ENCODE data around the gene ARHGDIB. TPM values are rescaled to one million over a fixed set of nuclear protein-coding genes. Genes with fewer than 3 reads are reported as not detected.

ARHGDIB gene
- total RNA-seq, 1 experiment from 2014 or later: 1.6 TPM

- no peak overlapping the region for H3K4me3 Mint-ChIP-seq
- H3K36me3 Mint-ChIP-seq: no peaks in the 10 kb centered on the region
- no peaks in the 10 kb centered on the region for H3K4me1 Mint-ChIP-seq
- ChIA-PET CTCF (no interaction called here), POLR2A (no interaction called here)
- H3K27ac Mint-ChIP-seq: no peak overlapping the region
- TF ChIP-seq CREM (CRISPR knock-in tag; IDR thresholded peaks at IDR 0.05) (no peak), ZNF532 (CRISPR knock-in tag; IDR thresholded peaks at IDR 0.05; ENCODE audit: borderline replicate concordance) (no peak), GRHL2 (CRISPR knock-in tag; IDR thresholded peaks at IDR 0.05; ENCODE audit: insufficient replicate concordance, severe bottlenecking) (no peak), NR2C2 (CRISPR knock-in tag; IDR thresholded peaks at IDR 0.05) (no peak), ELF4 (CRISPR knock-in tag; IDR thresholded peaks at IDR 0.05; ENCODE audit: low read depth) (no peak)
- TF ChIP-seq, protein P1, sequence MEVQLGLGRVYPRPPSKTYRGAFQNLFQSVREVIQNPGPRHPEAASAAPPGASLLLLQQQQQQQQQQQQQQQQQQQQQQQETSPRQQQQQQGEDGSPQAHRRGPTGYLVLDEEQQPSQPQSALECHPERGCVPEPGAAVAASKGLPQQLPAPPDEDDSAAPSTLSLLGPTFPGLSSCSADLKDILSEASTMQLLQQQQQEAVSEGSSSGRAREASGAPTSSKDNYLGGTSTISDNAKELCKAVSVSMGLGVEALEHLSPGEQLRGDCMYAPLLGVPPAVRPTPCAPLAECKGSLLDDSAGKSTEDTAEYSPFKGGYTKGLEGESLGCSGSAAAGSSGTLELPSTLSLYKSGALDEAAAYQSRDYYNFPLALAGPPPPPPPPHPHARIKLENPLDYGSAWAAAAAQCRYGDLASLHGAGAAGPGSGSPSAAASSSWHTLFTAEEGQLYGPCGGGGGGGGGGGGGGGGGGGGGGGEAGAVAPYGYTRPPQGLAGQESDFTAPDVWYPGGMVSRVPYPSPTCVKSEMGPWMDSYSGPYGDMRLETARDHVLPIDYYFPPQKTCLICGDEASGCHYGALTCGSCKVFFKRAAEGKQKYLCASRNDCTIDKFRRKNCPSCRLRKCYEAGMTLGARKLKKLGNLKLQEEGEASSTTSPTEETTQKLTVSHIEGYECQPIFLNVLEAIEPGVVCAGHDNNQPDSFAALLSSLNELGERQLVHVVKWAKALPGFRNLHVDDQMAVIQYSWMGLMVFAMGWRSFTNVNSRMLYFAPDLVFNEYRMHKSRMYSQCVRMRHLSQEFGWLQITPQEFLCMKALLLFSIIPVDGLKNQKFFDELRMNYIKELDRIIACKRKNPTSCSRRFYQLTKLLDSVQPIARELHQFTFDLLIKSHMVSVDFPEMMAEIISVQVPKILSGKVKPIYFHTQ (CRISPR knock-in tag; IDR thresholded peaks at IDR 0.05): no peak
- DNase-seq (ENCODE audit: low spot score) (no peak), ATAC-seq (no peak)
- H3K27me3 Mint-ChIP-seq (ENCODE audit: low read depth): no peaks in the 10 kb centered on the region
- no peaks in the 10 kb centered on the region for H3K9me3 Mint-ChIP-seq
Observed at GRCh38 chr12:14942196-14942931, 19.0 kb downstream of the ARHGDIB start.

GRCh38 chr12:14941369-14941768 lies 20.0 kb downstream of the ARHGDIB start:
- TF ChIP-seq GRHL2 (CRISPR knock-in tag; IDR thresholded peaks at IDR 0.05; ENCODE audit: insufficient replicate concordance, severe bottlenecking) (no peak), FOXK1 (CRISPR knock-in tag; IDR thresholded peaks at IDR 0.05) (no peak), GTF2I (CRISPR knock-in tag; conservative IDR thresholded peaks at IDR 0.05) (no peak), USF1 (CRISPR knock-in tag; IDR thresholded peaks at IDR 0.05) (no peak), ZNF671 (CRISPR knock-in tag; IDR thresholded peaks at IDR 0.05) (no peak), CBFB (CRISPR knock-in tag; IDR thresholded peaks at IDR 0.05; ENCODE audit: low read depth) (no peak), HMGA2 (CRISPR knock-in tag; IDR thresholded peaks at IDR 0.05) (no peak), ZNF317 (CRISPR knock-in tag; IDR thresholded peaks at IDR 0.05; ENCODE audit: borderline replicate concordance, low read depth) (no peak)
- TF ChIP-seq, protein P1 (CRISPR knock-in tag; IDR thresholded peaks at IDR 0.05): no peak
- H3K4me1 Mint-ChIP-seq: no peaks in the 10 kb centered on the region
- H3K9me3 Mint-ChIP-seq: no peaks in the 10 kb centered on the region
- H3K4me3 Mint-ChIP-seq: no peak overlapping the region
- H3K36me3 Mint-ChIP-seq: no peaks in the 10 kb centered on the region
- CTCF ChIA-PET: no interaction called here
- ATAC-seq (no peak), DNase-seq (ENCODE audit: low spot score) (no peak)
- POLR2A ChIA-PET: no interaction called here
- H3K27me3 Mint-ChIP-seq (ENCODE audit: low read depth): no peaks in the 10 kb centered on the region
- H3K27ac Mint-ChIP-seq: no peak overlapping the region

Measured in WTC11 (cell line).